HCT116 (cell line): Measurements from ENCODE around the gene PBXIP1. TPM values are rescaled to one million over a fixed set of nuclear protein-coding genes. Genes with fewer than 3 reads are reported as not detected.
A peak's percentile ranks its signal among the peaks of the same experiment; 100 is the strongest.

ENCODE experiments used
- ATAC-seq: fragments of 200-7000 bp; cut with Tn5 transposase; 2 replicates; pipeline ENCODE4 v1.9.1; 2020; ENCODE audit warnings: mild to moderate bottlenecking, moderate library complexity
- BruUV-seq: library from RNA; stranded (reverse); fragments of 400-500 nt; replicated peaks from 2 replicates; lab custom pipeline; 2021; lab: Mats Ljungman, UMichigan
- CTCF ChIA-PET: fragments of 300-600 bp; sonication (Branson Sonifier 250); formaldehyde crosslinking; loops from one replicate; lab custom pipeline; 2021; ENCODE audit warnings: antibody characterized with exemption; lab: Charles Lee
- POLR2A ChIA-PET: fragments of 300-600, 350-600 bp; sonication (Branson Sonifier 250); formaldehyde crosslinking; loops from one replicate; lab custom pipeline; 2021; ENCODE audit warnings: antibody characterized with exemption; lab: Charles Lee
- RAD21 ChIA-PET, 2 experiments: fragments of 300-600 bp; sonication (Branson Sonifier 250); formaldehyde crosslinking; loops; one replicate each; lab custom pipeline; 2023; ENCODE audit warnings: low total read pairs in 2 of 2; ENCODE audit not compliant: uncharacterized antibody in 2 of 2, unreplicated experiment in 2 of 2, low non-redundant PET in 1 of 2; lab: Charles Lee
- DNase-seq: peaks from one replicate; pipeline ENCODE4 v3.0.0-alpha.2; 2010; ENCODE audit warnings: low read depth, low spot score
- H2AFZ ChIP-seq: fragments of 200-600 bp; shearing (Covaris generic), sonication (generic); 2 replicates; pipeline ENCODE4 v1.6.1; 2017; ENCODE audit warnings: low read depth, mixed run types, mixed read lengths, antibody characterized with exemption, low read length; ENCODE audit not compliant: poor library complexity, severe bottlenecking
- H3K27ac ChIP-seq: 2 replicates; pipeline ENCODE4 v1.5.1; 2012; ENCODE audit warnings: low read depth, low read length
- H3K27me3 ChIP-seq: fragments of 200-600 bp; sonication (generic); 2 replicates; pipeline ENCODE4 v1.6.1; 2016; ENCODE audit warnings: mixed run types, low read length, mixed read lengths; ENCODE audit not compliant: insufficient read depth
- H3K36me3 ChIP-seq, 2 experiments: fragments of 200-500 bp in 1 of 2; fragments of 200-600 bp in 1 of 2; sonication (Bioruptor generic) in 1 of 2; sonication (generic) in 1 of 2; 2 replicates each; pipeline versions ENCODE4 v1.5.1 to v1.6.1; 2014 to 2016; ENCODE audit warnings: low read length in 2 of 2, inconsistent platforms in 1 of 2, mixed read lengths in 1 of 2, mixed run types in 1 of 2; ENCODE audit not compliant: insufficient read depth in 2 of 2, control insufficient read depth in 1 of 2
- H3K4me1 ChIP-seq, 2 experiments: fragments of 200-600 bp in 1 of 2; sonication (generic) in 1 of 2; 2 replicates each; pipeline versions ENCODE4 v1.5.1 to v1.6.1; 2012 to 2017; ENCODE audit warnings: low read length in 2 of 2, inconsistent platforms in 1 of 2, mild to moderate bottlenecking in 1 of 2, mixed read lengths in 1 of 2, mixed run types in 1 of 2, moderate library complexity in 1 of 2; ENCODE audit not compliant: insufficient read depth in 2 of 2, control insufficient read depth in 1 of 2
- H3K4me2 ChIP-seq: fragments of 200-600 bp; sonication (generic); 2 replicates; pipeline ENCODE4 v1.6.1; 2017; ENCODE audit warnings: mixed run types, low read length, mixed read lengths
- H3K4me3 ChIP-seq, 2 experiments: fragments of 200-600 bp in 1 of 2; sonication (generic) in 1 of 2; replicated peaks in 1 of 2; 2 replicates each; pipeline ENCODE4 v1.5.1; 2011 to 2016; ENCODE audit warnings: low read length in 2 of 2, control low read depth in 1 of 2, low read depth in 1 of 2, mild to moderate bottlenecking in 1 of 2, mixed read lengths in 1 of 2, mixed run types in 1 of 2
- H3K79me2 ChIP-seq: fragments of 200-600 bp; sonication (generic); 2 replicates; pipeline ENCODE4 v1.6.1; 2017; ENCODE audit warnings: mild to moderate bottlenecking, mixed run types, low read length, moderate library complexity, mixed read lengths; ENCODE audit not compliant: insufficient read depth
- H3K9ac ChIP-seq: fragments of 200-600 bp; sonication (generic); 2 replicates; pipeline ENCODE4 v1.6.1; 2016; ENCODE audit warnings: low read length, mixed read lengths
- H3K9me2 ChIP-seq: fragments of 200-600 bp; sonication (generic), shearing (Covaris generic); 2 replicates; pipeline ENCODE4 v1.6.1; 2017; ENCODE audit warnings: mixed run types, mild to moderate bottlenecking, moderate library complexity; ENCODE audit not compliant: insufficient read depth
- H3K9me3 ChIP-seq, 2 experiments: fragments of 200-500 bp in 1 of 2; fragments of 200-600 bp in 1 of 2; sonication (Bioruptor generic) in 1 of 2; sonication (generic) in 1 of 2; 2 replicates each; pipeline ENCODE4 v1.6.1; 2014 to 2017; ENCODE audit warnings: low read length in 2 of 2, mixed read lengths in 2 of 2, inconsistent platforms in 1 of 2, low read depth in 1 of 2, mild to moderate bottlenecking in 1 of 2, mixed run types in 1 of 2, moderate library complexity in 1 of 2; ENCODE audit not compliant: control insufficient read depth in 1 of 2, insufficient read depth in 1 of 2
- H4K20me1 ChIP-seq: fragments of 200-600 bp; sonication (generic), shearing (Covaris generic); 2 replicates; pipeline ENCODE4 v1.6.1; 2017; ENCODE audit warnings: mixed run types, mild to moderate bottlenecking, moderate library complexity; ENCODE audit not compliant: insufficient read depth
- CBX3 ChIP-seq: IDR thresholded peaks from 2 replicates; pipeline ENCODE4 v1.6.1; 2012; ENCODE audit warnings: low read depth
- EGR1 ChIP-seq: IDR thresholded peaks from 2 replicates; pipeline ENCODE4 v1.6.1; 2012; ENCODE audit warnings: low read depth
- EZH2phosphoT487 ChIP-seq: fragments of 200-600 bp; IDR thresholded peaks from 2 replicates; pipeline ENCODE4 v1.6.1; 2018; ENCODE audit warnings: antibody characterized with exemption, borderline replicate concordance
- FOSL1 ChIP-seq: IDR thresholded peaks from 2 replicates; pipeline ENCODE4 v1.6.1; 2012; ENCODE audit warnings: low read depth
- REST ChIP-seq: IDR thresholded peaks from 2 replicates; pipeline ENCODE4 v1.6.1; 2012; ENCODE audit warnings: low read depth
- SIN3A ChIP-seq: IDR thresholded peaks from 2 replicates; pipeline ENCODE4 v1.6.1; 2012; ENCODE audit warnings: low read depth
- SP1 ChIP-seq: IDR thresholded peaks from 2 replicates; pipeline ENCODE4 v1.6.1; 2012; ENCODE audit warnings: low read depth
- SRF ChIP-seq: IDR thresholded peaks from 2 replicates; pipeline ENCODE4 v1.6.1; 2012; ENCODE audit warnings: low read depth
- TCF7L2 ChIP-seq: IDR thresholded peaks from 2 replicates; pipeline ENCODE4 v1.7.0; 2011; ENCODE audit warnings: borderline replicate concordance, inconsistent platforms; ENCODE audit not compliant: insufficient read depth, insufficient read length; ENCODE audit errors: extremely low read depth
- intact Hi-C: fragments of 100-400 bp; cut with micrococcal nuclease; formaldehyde crosslinking; loops from 2 replicates; pipeline ENCODE4 v1.10.0; 2022
- total RNA-seq: library from RNA; stranded (reverse); gene quantifications from one replicate; pipeline ENCODE4 v1.2.1, GENCODE V29; 2021; ENCODE audit not compliant: unreplicated experiment
- TF ChIP-seq, protein P1 (sequence below): IDR thresholded peaks from 2 replicates; pipeline ENCODE4 v1.6.1; 2012
- TF ChIP-seq, protein P2 (sequence below), 3 experiments: fragments of 200-600 bp in 1 of 3; sonication (generic) in 1 of 3; IDR thresholded peaks in 2 of 3; conservative IDR thresholded peaks in 1 of 3; 2 replicates each; pipeline ENCODE4 v1.5.1; 2012 to 2017; ENCODE audit warnings: low read depth in 2 of 3, low read length in 2 of 3, antibody characterized with exemption in 1 of 3, borderline replicate concordance in 1 of 3, control low read depth in 1 of 3, mild to moderate bottlenecking in 1 of 3, mixed read lengths in 1 of 3, mixed run types in 1 of 3, moderate library complexity in 1 of 3; ENCODE audit not compliant: insufficient read depth in 1 of 3

PBXIP1 gene
- total RNA-seq, 1 experiment from 2014 or later = 12.6 TPM

- no peak for TF ChIP-seq SRF
- TF ChIP-seq REST = no peak
Measured at GRCh38 chr1:155002464-155003226, 46.7 kb upstream of the PBXIP1 start, which contains the start of gene ZBTB7B (continued).

DNA sequence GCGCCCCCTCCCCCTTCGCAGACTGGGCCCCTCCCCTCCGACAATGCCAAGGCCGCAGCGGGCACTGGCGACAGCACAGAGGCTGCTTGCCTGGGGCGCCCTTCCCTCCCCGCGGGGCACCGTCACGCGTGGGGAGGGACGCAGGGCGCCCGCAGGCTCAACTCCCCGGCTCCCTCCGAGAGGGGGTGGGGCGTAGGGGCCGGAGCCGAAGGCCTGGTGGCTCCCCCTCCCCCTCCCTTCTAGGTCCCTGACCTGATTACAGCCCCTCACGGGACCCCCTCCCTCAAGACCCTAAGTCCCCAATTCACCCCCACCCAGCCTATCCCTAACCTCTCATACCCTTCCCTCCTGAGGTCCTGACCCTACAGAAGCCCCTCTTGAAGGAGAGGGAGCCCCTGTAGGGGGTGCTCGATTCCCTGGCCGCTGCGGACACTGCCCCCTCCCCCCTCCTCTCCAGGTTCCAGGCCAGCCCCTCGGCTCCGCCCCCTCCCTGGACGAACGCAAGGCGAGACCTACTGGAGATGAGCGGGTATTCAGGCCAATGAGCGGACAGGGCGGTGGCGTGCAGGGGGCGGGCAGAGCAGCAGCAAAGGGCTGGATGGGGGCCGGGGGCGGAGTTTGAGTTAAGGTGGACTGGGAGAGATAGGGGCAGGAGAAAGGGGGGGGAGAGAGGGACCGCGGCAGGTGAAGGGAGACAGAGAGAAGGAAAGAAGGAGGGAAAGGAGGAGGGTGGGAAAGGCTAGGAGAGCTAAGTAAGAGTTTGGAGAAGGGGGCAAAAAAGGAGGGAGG, 46.0 kb upstream of the PBXIP1 start:
- H3K9ac ChIP-seq = peak overlapping the region; percentile 91
- TF ChIP-seq, protein P1, sequence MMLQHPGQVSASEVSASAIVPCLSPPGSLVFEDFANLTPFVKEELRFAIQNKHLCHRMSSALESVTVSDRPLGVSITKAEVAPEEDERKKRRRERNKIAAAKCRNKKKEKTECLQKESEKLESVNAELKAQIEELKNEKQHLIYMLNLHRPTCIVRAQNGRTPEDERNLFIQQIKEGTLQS = no peak
- TF ChIP-seq EGR1 (no peak), TCF7L2 (peak; percentile 52), SP1 (no peak), EZH2phosphoT487 (no peak), FOSL1 (no peak), CBX3 (no peak), SIN3A (no peak), REST (no peak)
- TF ChIP-seq, protein P2, sequence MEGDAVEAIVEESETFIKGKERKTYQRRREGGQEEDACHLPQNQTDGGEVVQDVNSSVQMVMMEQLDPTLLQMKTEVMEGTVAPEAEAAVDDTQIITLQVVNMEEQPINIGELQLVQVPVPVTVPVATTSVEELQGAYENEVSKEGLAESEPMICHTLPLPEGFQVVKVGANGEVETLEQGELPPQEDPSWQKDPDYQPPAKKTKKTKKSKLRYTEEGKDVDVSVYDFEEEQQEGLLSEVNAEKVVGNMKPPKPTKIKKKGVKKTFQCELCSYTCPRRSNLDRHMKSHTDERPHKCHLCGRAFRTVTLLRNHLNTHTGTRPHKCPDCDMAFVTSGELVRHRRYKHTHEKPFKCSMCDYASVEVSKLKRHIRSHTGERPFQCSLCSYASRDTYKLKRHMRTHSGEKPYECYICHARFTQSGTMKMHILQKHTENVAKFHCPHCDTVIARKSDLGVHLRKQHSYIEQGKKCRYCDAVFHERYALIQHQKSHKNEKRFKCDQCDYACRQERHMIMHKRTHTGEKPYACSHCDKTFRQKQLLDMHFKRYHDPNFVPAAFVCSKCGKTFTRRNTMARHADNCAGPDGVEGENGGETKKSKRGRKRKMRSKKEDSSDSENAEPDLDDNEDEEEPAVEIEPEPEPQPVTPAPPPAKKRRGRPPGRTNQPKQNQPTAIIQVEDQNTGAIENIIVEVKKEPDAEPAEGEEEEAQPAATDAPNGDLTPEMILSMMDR (IDR thresholded peaks at IDR 0.05 in 2 of 3, conservative IDR thresholded peaks at IDR 0.05 in 1 of 3; ENCODE audit: borderline replicate concordance in 1 of 3, insufficient read depth in 1 of 3, low read depth in 2 of 3, low read length in 2 of 3) = peak in 2 of 3 experiments; percentile 52; a peak in 4 of 6 replicates

More for the DNA sequence above, 46.0 kb upstream of the PBXIP1 start:
- no peaks in the 10 kb centered on the region for H4K20me1 ChIP-seq
- peak; percentile 99 for DNase-seq
- no TSS peak for BruUV-seq
- no peaks in the 10 kb centered on the region for H3K9me2 ChIP-seq
- peak; percentile 72 for ATAC-seq
- peaks cover 22 to 66% of the 10 kb centered on the region in 2 experiments for H3K4me1 ChIP-seq
- RAD21 ChIA-PET = interaction anchor here (0.6 to 0.7 kb wide), 2 partner anchors 68 to 271 kb away, joined by 4 to 7 read pairs; partner anchors contain the start of gene CLK2 (in 1 of the 2)
- H3K9me3 ChIP-seq = no peaks in the 10 kb centered on the region
- CTCF ChIA-PET = interaction anchor here (0.6 to 1.8 kb wide), 8 partner anchors 14 to 516 kb away, joined by 3 to 7 read pairs (median 3); partner anchors contain the start of genes ADAM15 and SHC1
- no peaks in the 10 kb centered on the region for H3K27me3 ChIP-seq
- POLR2A ChIA-PET = interaction anchor here (0.6 to 1.4 kb wide), 8 partner anchors 10 to 339 kb away, joined by 3 to 7 read pairs (median 3); no protein-coding TSS in a partner anchor
- H3K4me2 ChIP-seq = peak overlapping the region; percentile 96
- peaks cover 43% of the 10 kb centered on the region for H3K79me2 ChIP-seq
- no peaks in the 10 kb centered on the region; a peak in 1 of 4 replicates for H3K36me3 ChIP-seq
- intact Hi-C loops = loop anchor here (1.0 to 5.0 kb wide), 3 partner anchors 15 to 50 kb away; partner anchors contain the start of genes ADAM15 and CKS1B
- peak overlapping the region; percentile 85 to 98 for H3K4me3 ChIP-seq
- H3K27ac ChIP-seq = peak overlapping the region; percentile 99
- no peak overlapping the region for H2AFZ ChIP-seq
